GM13977 (cell line): ENCODE measurements around the gene ACOT11.
A peak's percentile ranks its signal among the peaks of the same experiment; 100 is the strongest.

Experiments
- DNase-seq: peaks from one replicate; pipeline ENCODE4 v3.0.0; 2012; ENCODE audit warnings: low spot score
- CTCF ChIP-seq: IDR thresholded peaks from 2 replicates; pipeline ENCODE4 v1.5.1; 2012; ENCODE audit warnings: mild to moderate bottlenecking, control low read depth; ENCODE audit not compliant: insufficient read depth; ENCODE audit errors: extremely low read depth, missing control alignments
- in situ Hi-C: fragments of 300-500 bp; cut with MboI; formaldehyde crosslinking; loops from one replicate; pipeline ENCODE4 v1.12.0; 2022; ENCODE audit warnings: low sequenced_read_pairs, low pct_unique_long_range_greater_than_20kb, mixed read lengths, inconsistent platforms; ENCODE audit not compliant: unreplicated experiment

Gene ACOT11

GRCh38 chr1:54545916-54546635 lies 2.0 kb upstream of the ACOT11 start:
- no peak for TF ChIP-seq CTCF
- peak; percentile 12 for DNase-seq
- in situ Hi-C loops, result no loop called here

- TF ChIP-seq CTCF, result no peak
- in situ Hi-C loops, result no loop called here
- peak; percentile 26 for DNase-seq
These were observed 1.2 kb upstream of the ACOT11 start for GRCh38 chr1:54546651-54547401.

- TF ChIP-seq CTCF, result no peak
- in situ Hi-C loops, result no loop called here
- DNase-seq, result no peak
These were observed 489 bp downstream of the ACOT11 start for GRCh38 chr1:54548389-54549044.

GRCh38 chr1:54549181-54549924 lies 1.3 kb downstream of the ACOT11 start:
- TF ChIP-seq CTCF, result no peak
- DNase-seq, result peak; percentile 14
- in situ Hi-C loops, result no loop called here

GRCh38 chr1:54551891-54552290 lies 3.9 kb downstream of the ACOT11 start:
- TF ChIP-seq CTCF, result no peak
- peak; percentile 10 for DNase-seq
- in situ Hi-C loops, result no loop called here
